ENCODE results near the gene WRAP53.

Gene WRAP53

GRCh38 chr17:7655541-7655840, 32.8 kb upstream of the WRAP53 start:
- no peak overlapping the region for H3K4me3 ChIP-seq (ENCODE audit: low read depth, low read length)
- ChIA-PET CTCF (interaction anchor here (0.9 to 1.8 kb wide), 3 partner anchors 23 to 40 kb away, joined by 5 to 7 read pairs (median 5); partner anchors contain the start of genes TP53 and WRAP53), POLR2A (no interaction called here)
- no peak for TF ChIP-seq CTCF (IDR thresholded peaks at IDR 0.05; ENCODE audit: insufficient read depth, low read length, missing control alignments)
- no peak for DNase-seq (ENCODE audit: low read depth, low spot score)

- ChIA-PET CTCF (interaction anchor here (1.7 to 3.9 kb wide), 4 partner anchors 25 to 68 kb away, joined by 4 to 20 read pairs (median 12); partner anchors contain the start of genes TP53 and WRAP53), POLR2A (no interaction called here)
- H3K4me3 ChIP-seq (ENCODE audit: low read depth, low read length): no peak overlapping the region
- TF ChIP-seq CTCF (IDR thresholded peaks at IDR 0.05; ENCODE audit: insufficient read depth, low read length, missing control alignments): no peak
- DNase-seq (ENCODE audit: low read depth, low spot score): no peak
Measured at GRCh38 chr17:7656958-7657609, 31.2 kb upstream of the WRAP53 start.

- ChIA-PET POLR2A (interaction anchor here (1.5 kb wide), 1 partner anchor 18 kb away, joined by 4 read pairs; no protein-coding TSS in a partner anchor), CTCF (interaction anchor here (1.2 to 2.7 kb wide), 4 partner anchors 20 to 38 kb away, joined by 3 to 12 read pairs (median 6); partner anchors contain the start of genes SHBG, TP53 and WRAP53)
- no peak for DNase-seq (ENCODE audit: low read depth, low spot score)
- TF ChIP-seq CTCF (IDR thresholded peaks at IDR 0.05; ENCODE audit: insufficient read depth, low read length, missing control alignments): no peak
- no peak overlapping the region for H3K4me3 ChIP-seq (ENCODE audit: low read depth, low read length)
Measured at GRCh38 chr17:7667656-7668406, 20.4 kb upstream of the WRAP53 start.

- CTCF ChIA-PET: interaction anchor here (1.2 to 2.7 kb wide), 2 partner anchors 19 to 27 kb away, joined by 5 to 12 read pairs; partner anchors contain the start of genes TP53 and WRAP53
- POLR2A ChIA-PET: no interaction called here
- H3K4me3 ChIP-seq (ENCODE audit: low read depth, low read length): no peak overlapping the region
- no peak for DNase-seq (ENCODE audit: low read depth, low spot score)
- TF ChIP-seq CTCF (IDR thresholded peaks at IDR 0.05; ENCODE audit: insufficient read depth, low read length, missing control alignments): no peak
Measured at GRCh38 chr17:7668482-7668881, 19.8 kb upstream of the WRAP53 start.

- DNase-seq (ENCODE audit: low read depth, low spot score): no peak
- TF ChIP-seq CTCF (IDR thresholded peaks at IDR 0.05; ENCODE audit: insufficient read depth, low read length, missing control alignments): peak; percentile 6
- CTCF ChIA-PET: interaction anchor here (1.2 to 3.0 kb wide), 7 partner anchors 10 to 46 kb away, joined by 3 to 22 read pairs (median 5); partner anchors contain the start of genes SAT2, TP53 and WRAP53
- POLR2A ChIA-PET: no interaction called here
- no peak overlapping the region for H3K4me3 ChIP-seq (ENCODE audit: low read depth, low read length)
Measured at GRCh38 chr17:7673239-7673638, 15.0 kb upstream of the WRAP53 start.

GRCh38 chr17:7674934-7675333, 13.3 kb upstream of the WRAP53 start:
- no peak for DNase-seq (ENCODE audit: low read depth, low spot score)
- TF ChIP-seq CTCF (IDR thresholded peaks at IDR 0.05; ENCODE audit: insufficient read depth, low read length, missing control alignments): no peak
- ChIA-PET CTCF (interaction anchor here (1.4 to 3.8 kb wide), 2 partner anchors 12 to 86 kb away, joined by 3 to 21 read pairs; partner anchors contain the start of genes TP53 and WRAP53), POLR2A (interaction anchor here (0.9 kb wide), 1 partner anchor 11 kb away, joined by 3 read pairs; no protein-coding TSS in a partner anchor)
- H3K4me3 ChIP-seq (ENCODE audit: low read depth, low read length): no peak overlapping the region

Measured in AG04449 (cell line).